Measurements from ENCODE around the gene EFCAB6. TPM values are rescaled to one million over a fixed set of nuclear protein-coding genes. Genes with fewer than 3 reads are reported as not detected.

The EFCAB6 gene
- total RNA-seq, 4 donors from 2014 or later = 2.0 to 8.4 (median 5.7) TPM

GRCh38 chr22:43631846-43632245 is 180.3 kb downstream of the EFCAB6 start:
- no peaks in the 10 kb centered on the region for H3K9me3 ChIP-seq
- no peak for TF ChIP-seq CTCF (IDR thresholded peaks at IDR 0.05)
- no peak for TF ChIP-seq POLR2A (IDR thresholded peaks at IDR 0.05)
- DNase-seq = no peak
- intact Hi-C loops (cut with DNase I; ENCODE audit: low total_unique reads) = no loop called here
- H3K4me3 ChIP-seq = no peak overlapping the region
- H3K4me1 ChIP-seq = no peaks in the 10 kb centered on the region
- no peaks in the 10 kb centered on the region for H3K27me3 ChIP-seq
- no peaks in the 10 kb centered on the region for H3K36me3 ChIP-seq
- no peak overlapping the region for H3K27ac ChIP-seq

GRCh38 chr22:43631201-43631600 is 180.9 kb downstream of the EFCAB6 start:
- TF ChIP-seq CTCF (IDR thresholded peaks at IDR 0.05) (no peak), POLR2A (IDR thresholded peaks at IDR 0.05) (no peak)
- H3K27ac ChIP-seq = no peak overlapping the region
- no peaks in the 10 kb centered on the region for H3K36me3 ChIP-seq
- H3K27me3 ChIP-seq = no peaks in the 10 kb centered on the region
- intact Hi-C loops (cut with DNase I; ENCODE audit: low total_unique reads) = no loop called here
- H3K4me3 ChIP-seq = no peak overlapping the region
- H3K9me3 ChIP-seq = no peaks in the 10 kb centered on the region
- no peak for DNase-seq
- no peaks in the 10 kb centered on the region for H3K4me1 ChIP-seq

- Histone ChIP-seq H3K27me3 (no peaks in the 10 kb centered on the region), H3K36me3 (no peaks in the 10 kb centered on the region), H3K27ac (no peak overlapping the region), H3K4me3 (no peak overlapping the region), H3K4me1 (no peaks in the 10 kb centered on the region), H3K9me3 (no peaks in the 10 kb centered on the region)
- DNase-seq = no peak
- intact Hi-C loops (cut with DNase I; ENCODE audit: low total_unique reads) = no loop called here
- TF ChIP-seq POLR2A (IDR thresholded peaks at IDR 0.05) (no peak), CTCF (IDR thresholded peaks at IDR 0.05) (no peak)
Observed at GRCh38 chr22:43630451-43630850, 181.7 kb downstream of the EFCAB6 start.

GRCh38 chr22:43628250-43628649 is 183.9 kb downstream of the EFCAB6 start:
- TF ChIP-seq CTCF (IDR thresholded peaks at IDR 0.05) (no peak), POLR2A (IDR thresholded peaks at IDR 0.05) (no peak)
- H3K9me3 ChIP-seq = no peaks in the 10 kb centered on the region
- no peak for DNase-seq
- H3K27ac ChIP-seq = no peak overlapping the region
- no peaks in the 10 kb centered on the region for H3K27me3 ChIP-seq
- intact Hi-C loops (cut with DNase I; ENCODE audit: low total_unique reads) = no loop called here
- H3K36me3 ChIP-seq = no peaks in the 10 kb centered on the region
- no peak overlapping the region for H3K4me3 ChIP-seq
- no peaks in the 10 kb centered on the region for H3K4me1 ChIP-seq

GRCh38 chr22:43627485-43628213 is 184.5 kb downstream of the EFCAB6 start:
- Histone ChIP-seq H3K4me3 (no peak overlapping the region), H3K27me3 (no peaks in the 10 kb centered on the region), H3K27ac (no peak overlapping the region), H3K4me1 (no peaks in the 10 kb centered on the region), H3K9me3 (no peaks in the 10 kb centered on the region), H3K36me3 (no peaks in the 10 kb centered on the region)
- intact Hi-C loops (cut with DNase I; ENCODE audit: low total_unique reads) = no loop called here
- no peak for DNase-seq
- TF ChIP-seq CTCF (IDR thresholded peaks at IDR 0.05) = no peak
- TF ChIP-seq POLR2A (IDR thresholded peaks at IDR 0.05) = no peak
